GM19099 (cell line): Measurements from ENCODE around the gene TRAPPC2.

Source experiments
- POLR2A ChIP-seq: IDR thresholded peaks from 3 replicates; pipeline ENCODE4 v1.6.1; 2011; ENCODE audit warnings: low read depth; ENCODE audit not compliant: insufficient read length; ENCODE audit errors: extremely low read depth

Gene TRAPPC2

GRCh38 chrX:13734278-13735172 is at the start of gene TRAPPC2, which contains the start of gene OFD1:
TRAPPC2 (minus strand) TSS chrX:13734620; CDS start chrX:13719963, 14,657 bp downstream.
OFD1 (plus strand) TSS chrX:13734748; CDS start chrX:13735072, 324 bp downstream.
- TF ChIP-seq POLR2A = peak; percentile 83

- TF ChIP-seq POLR2A = no peak
Measured at GRCh38 chrX:13780868-13781427, 46.5 kb upstream of the TRAPPC2 start.

GRCh38 chrX:13778916-13779315 is 44.5 kb upstream of the TRAPPC2 start:
- TF ChIP-seq POLR2A = no peak

- TF ChIP-seq POLR2A = no peak
Measured at GRCh38 chrX:13776387-13776786, 42.0 kb upstream of the TRAPPC2 start.

GRCh38 chrX:13775837-13776236 is 41.4 kb upstream of the TRAPPC2 start:
- no peak for TF ChIP-seq POLR2A

GRCh38 chrX:13774696-13775095 is 40.3 kb upstream of the TRAPPC2 start:
- no peak for TF ChIP-seq POLR2A

GRCh38 chrX:13770013-13770535 is 35.7 kb upstream of the TRAPPC2 start:
- no peak for TF ChIP-seq POLR2A

GRCh38 chrX:13768939-13769338 is 34.5 kb upstream of the TRAPPC2 start:
- TF ChIP-seq POLR2A = no peak

GRCh38 chrX:13764765-13765164 is 30.3 kb upstream of the TRAPPC2 start:
- TF ChIP-seq POLR2A = no peak

GRCh38 chrX:13764281-13764680 is 29.9 kb upstream of the TRAPPC2 start:
- no peak for TF ChIP-seq POLR2A

GRCh38 chrX:13763489-13763888 is 29.1 kb upstream of the TRAPPC2 start:
- TF ChIP-seq POLR2A = no peak

GRCh38 chrX:13761606-13762414 is 27.4 kb upstream of the TRAPPC2 start:
- no peak for TF ChIP-seq POLR2A

GRCh38 chrX:13760426-13760825 is 26.0 kb upstream of the TRAPPC2 start:
- TF ChIP-seq POLR2A = no peak

GRCh38 chrX:13759152-13759718 is 24.8 kb upstream of the TRAPPC2 start:
- TF ChIP-seq POLR2A = no peak

- TF ChIP-seq POLR2A = no peak
Measured at GRCh38 chrX:13756381-13756780, 22.0 kb upstream of the TRAPPC2 start.
